GM06990 (cell line): ENCODE results near the gene ADAM12.

Experiments used
- DNase-seq: peaks from one replicate; pipeline ENCODE4 v3.0.0-alpha.2; 2011; ENCODE audit not compliant: insufficient read length; ENCODE audit errors: extremely low read depth
- H3K27me3 ChIP-seq: replicated peaks from 2 replicates; pipeline ENCODE4 v1.6.0; 2011; ENCODE audit warnings: low read length; ENCODE audit not compliant: control insufficient read depth, insufficient read depth
- H3K36me3 ChIP-seq: 2 replicates; pipeline ENCODE4 v1.5.1; 2011; ENCODE audit warnings: low read length; ENCODE audit not compliant: control insufficient read depth, insufficient read depth
- H3K4me3 ChIP-seq: replicated peaks from 2 replicates; pipeline ENCODE4 v1.5.1; 2011; ENCODE audit warnings: low read depth, mild to moderate bottlenecking, control low read depth, low read length
- TF ChIP-seq, protein P1 (sequence below): IDR thresholded peaks from 2 replicates; pipeline ENCODE4 v1.5.1; 2011; ENCODE audit warnings: low read length, control low read depth, mild to moderate bottlenecking, inconsistent platforms; ENCODE audit not compliant: insufficient read depth, poor library complexity, severe bottlenecking

Gene ADAM12

DNA sequence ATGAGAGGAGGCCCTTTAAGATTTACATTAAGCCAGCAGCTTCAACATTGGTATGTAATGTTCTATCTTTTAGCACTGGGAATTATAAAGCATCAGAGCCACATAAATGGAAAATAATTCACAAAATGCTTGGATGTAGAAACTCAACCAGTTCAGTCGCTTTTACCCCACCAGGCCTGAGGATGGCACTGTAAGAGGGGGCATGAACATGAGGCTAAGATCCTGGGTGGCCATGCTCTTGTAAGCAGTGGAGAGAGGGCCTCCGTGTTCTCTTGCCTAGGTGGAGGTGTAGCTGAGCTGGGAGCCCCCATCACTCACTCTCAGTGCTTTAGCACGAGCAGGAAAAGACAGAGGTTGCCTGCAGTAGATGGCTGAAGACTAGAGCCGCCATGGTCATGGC is 253.1 kb downstream of the ADAM12 start:
- H3K27me3 ChIP-seq = no peaks in the 10 kb centered on the region
- TF ChIP-seq, protein P1, sequence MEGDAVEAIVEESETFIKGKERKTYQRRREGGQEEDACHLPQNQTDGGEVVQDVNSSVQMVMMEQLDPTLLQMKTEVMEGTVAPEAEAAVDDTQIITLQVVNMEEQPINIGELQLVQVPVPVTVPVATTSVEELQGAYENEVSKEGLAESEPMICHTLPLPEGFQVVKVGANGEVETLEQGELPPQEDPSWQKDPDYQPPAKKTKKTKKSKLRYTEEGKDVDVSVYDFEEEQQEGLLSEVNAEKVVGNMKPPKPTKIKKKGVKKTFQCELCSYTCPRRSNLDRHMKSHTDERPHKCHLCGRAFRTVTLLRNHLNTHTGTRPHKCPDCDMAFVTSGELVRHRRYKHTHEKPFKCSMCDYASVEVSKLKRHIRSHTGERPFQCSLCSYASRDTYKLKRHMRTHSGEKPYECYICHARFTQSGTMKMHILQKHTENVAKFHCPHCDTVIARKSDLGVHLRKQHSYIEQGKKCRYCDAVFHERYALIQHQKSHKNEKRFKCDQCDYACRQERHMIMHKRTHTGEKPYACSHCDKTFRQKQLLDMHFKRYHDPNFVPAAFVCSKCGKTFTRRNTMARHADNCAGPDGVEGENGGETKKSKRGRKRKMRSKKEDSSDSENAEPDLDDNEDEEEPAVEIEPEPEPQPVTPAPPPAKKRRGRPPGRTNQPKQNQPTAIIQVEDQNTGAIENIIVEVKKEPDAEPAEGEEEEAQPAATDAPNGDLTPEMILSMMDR = no peak
- no peaks in the 10 kb centered on the region for H3K36me3 ChIP-seq
- DNase-seq = no peak
- no peak overlapping the region for H3K4me3 ChIP-seq

DNA sequence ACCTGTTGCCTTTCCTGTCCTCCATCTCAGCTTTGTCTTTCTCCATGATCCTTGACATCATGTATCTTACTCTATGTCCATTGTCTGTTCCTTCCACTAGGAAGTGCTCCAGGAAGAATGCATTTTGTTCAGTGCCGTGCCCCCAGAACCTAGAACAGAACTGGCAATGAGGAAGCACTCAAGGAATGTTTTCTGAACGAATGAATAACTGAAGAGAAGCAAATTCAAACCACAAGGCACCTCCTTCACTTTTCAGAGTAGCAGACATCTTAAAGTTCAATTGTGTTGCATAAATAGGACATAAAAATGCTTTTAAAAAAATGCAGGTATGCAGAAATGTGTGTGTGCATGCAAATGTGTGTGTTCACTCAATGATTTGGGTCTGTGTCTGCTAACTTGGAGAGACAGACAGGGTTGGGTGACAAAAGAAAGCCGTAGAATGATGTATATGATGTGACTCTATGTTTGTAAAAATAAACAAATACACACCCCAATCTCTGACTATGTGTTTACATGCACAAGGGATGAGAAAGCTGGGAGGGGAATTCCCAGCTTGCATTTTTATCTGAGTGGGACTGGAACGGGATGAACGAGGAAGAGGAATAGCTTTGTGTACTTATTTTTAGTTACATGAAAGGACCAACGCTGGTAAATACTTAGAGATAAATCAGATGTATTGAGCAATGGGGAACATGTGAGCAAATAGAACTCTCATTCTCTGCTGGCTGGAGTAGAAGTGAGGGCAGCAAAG is 254.2 kb downstream of the ADAM12 start:
- H3K27me3 ChIP-seq = no peaks in the 10 kb centered on the region
- H3K36me3 ChIP-seq = no peaks in the 10 kb centered on the region
- TF ChIP-seq, protein P1 = no peak
- H3K4me3 ChIP-seq = no peak overlapping the region
- DNase-seq = no peak

DNA sequence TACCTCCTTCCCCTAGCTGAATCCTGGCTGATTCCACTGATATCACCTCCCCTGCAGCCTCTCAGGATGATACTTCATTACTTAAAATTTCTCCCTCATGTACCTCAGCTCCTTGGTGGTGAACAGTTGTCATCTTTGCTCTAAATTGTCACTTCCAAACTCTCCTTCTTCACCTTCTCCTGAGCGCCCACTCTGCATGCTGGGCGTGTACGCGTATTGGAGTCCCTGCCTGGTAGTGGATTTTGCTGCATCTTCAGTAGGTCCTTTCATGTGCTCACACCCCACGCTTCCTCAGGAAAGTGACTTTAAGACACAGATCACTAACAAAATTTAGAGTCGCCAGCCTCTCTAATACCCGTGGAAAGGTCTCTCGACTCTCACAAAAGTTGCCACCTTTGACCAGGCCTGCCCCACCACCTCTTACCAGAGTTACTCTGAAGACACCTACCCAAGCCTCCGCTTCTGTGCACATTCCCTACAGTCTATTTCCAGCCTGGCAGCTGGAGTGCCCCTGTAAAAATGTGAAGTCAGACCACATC is 255.1 kb downstream of the ADAM12 start:
- H3K27me3 ChIP-seq = no peaks in the 10 kb centered on the region
- DNase-seq = no peak
- no peaks in the 10 kb centered on the region for H3K36me3 ChIP-seq
- H3K4me3 ChIP-seq = no peak overlapping the region
- TF ChIP-seq, protein P1 = no peak

DNA sequence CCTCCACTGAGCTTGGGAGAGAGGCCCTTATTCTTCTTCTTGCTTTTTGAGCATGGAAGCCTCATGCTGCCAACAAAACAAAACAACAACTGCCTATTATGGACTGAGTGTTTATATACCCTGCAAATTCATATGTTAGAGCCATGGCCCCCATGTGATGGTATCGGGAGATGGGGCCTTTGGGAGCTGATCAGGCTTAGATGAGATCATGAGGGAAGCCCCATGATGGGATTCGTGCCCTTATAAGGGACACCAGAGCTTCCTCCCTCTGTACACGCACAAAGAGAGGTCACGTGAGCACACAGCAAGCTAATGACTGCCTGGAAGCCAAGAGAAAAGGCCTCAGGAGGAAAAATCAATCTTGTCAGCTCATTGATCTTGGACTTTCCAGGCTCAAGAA is 256.9 kb downstream of the ADAM12 start:
- DNase-seq = no peak
- TF ChIP-seq, protein P1 = no peak
- H3K36me3 ChIP-seq = no peaks in the 10 kb centered on the region
- no peak overlapping the region for H3K4me3 ChIP-seq
- no peaks in the 10 kb centered on the region for H3K27me3 ChIP-seq

DNA sequence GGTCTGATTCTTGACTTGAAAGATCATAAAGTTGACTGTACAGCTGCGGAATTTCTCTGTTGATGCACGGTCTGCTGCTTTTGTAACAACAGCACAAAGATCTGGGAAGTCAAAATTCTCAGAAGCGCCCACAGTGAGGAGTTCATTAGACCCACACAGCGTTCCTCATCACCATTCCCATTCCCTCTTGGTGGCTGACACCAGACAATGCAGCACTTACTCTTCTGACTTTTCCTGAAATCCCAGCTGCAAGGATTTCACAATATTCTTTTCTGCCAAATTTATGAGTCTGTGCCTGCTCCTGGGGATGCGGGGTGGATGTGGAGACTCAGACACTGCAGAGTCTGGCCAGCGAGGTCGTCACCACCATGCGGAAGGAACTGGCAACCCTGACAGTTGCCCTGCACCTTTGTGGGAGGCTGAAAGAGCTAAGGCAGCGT is 258.0 kb downstream of the ADAM12 start:
- Histone ChIP-seq H3K4me3 (no peak overlapping the region), H3K36me3 (no peaks in the 10 kb centered on the region), H3K27me3 (no peaks in the 10 kb centered on the region)
- DNase-seq = no peak
- TF ChIP-seq, protein P1 = no peak
